ENCODE data around the gene EGR1.

The EGR1 gene

DNA sequence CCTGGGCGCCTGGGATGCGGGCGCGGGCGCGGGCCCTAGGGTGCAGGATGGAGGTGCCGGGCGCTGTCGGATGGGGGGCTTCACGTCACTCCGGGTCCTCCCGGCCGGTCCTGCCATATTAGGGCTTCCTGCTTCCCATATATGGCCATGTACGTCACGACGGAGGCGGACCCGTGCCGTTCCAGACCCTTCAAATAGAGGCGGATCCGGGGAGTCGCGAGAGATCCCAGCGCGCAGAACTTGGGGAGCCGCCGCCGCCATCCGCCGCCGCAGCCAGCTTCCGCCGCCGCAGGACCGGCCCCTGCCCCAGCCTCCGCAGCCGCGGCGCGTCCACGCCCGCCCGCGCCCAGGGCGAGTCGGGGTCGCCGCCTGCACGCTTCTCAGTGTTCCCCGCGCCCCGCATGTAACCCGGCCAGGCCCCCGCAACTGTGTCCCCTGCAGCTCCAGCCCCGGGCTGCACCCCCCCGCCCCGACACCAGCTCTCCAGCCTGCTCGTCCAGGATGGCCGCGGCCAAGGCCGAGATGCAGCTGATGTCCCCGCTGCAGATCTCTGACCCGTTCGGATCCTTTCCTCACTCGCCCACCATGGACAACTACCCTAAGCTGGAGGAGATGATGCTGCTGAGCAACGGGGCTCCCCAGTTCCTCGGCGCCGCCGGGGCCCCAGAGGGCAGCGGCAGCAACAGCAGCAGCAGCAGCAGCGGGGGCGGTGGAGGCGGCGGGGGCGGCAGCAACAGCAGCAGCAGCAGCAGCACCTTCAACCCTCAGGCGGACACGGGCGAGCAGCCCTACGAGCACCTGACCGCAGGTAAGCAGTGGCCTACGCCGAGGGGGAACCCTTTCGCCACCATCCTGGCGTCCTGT lies at the start of gene EGR1:
EGR1 (plus strand) TSS at position 219 of the 864 bp plus-strand sequence; CDS start at position 502, 283 bp downstream.
- WGBS (ENCODE audit: insufficient coverage, insufficient read length), result no CpG with 5 or more reads among the region's 85 CpGs
- no peaks in the 10 kb centered on the region; the same call in 1 of the 2 replicates for H3K4me1 ChIP-seq (ENCODE audit: control insufficient read depth, insufficient read depth, low read length)
- no peak within 1 kb of the TSS for H3K27ac ChIP-seq (ENCODE audit: low read length)
- H3K27me3 ChIP-seq (ENCODE audit: control insufficient read depth, insufficient read depth, low read length), result peaks cover 2% of the 10 kb centered on the region; the same call in 1 of the 2 replicates
- peak within 1 kb of the TSS; percentile 96; the same call in 1 of the 2 replicates for H3K4me3 ChIP-seq (ENCODE audit: low read length)
- no peak for DNase-seq (ENCODE audit: low read depth, low spot score)
- peaks cover 11% of the 10 kb centered on the region; the same call in 1 of the 2 replicates for H3K36me3 ChIP-seq (ENCODE audit: control insufficient read depth, insufficient read depth, low read length)
- no peaks in the 10 kb centered on the region for H3K9me3 ChIP-seq (ENCODE audit: control insufficient read depth, insufficient read depth, low read length)

DNA sequence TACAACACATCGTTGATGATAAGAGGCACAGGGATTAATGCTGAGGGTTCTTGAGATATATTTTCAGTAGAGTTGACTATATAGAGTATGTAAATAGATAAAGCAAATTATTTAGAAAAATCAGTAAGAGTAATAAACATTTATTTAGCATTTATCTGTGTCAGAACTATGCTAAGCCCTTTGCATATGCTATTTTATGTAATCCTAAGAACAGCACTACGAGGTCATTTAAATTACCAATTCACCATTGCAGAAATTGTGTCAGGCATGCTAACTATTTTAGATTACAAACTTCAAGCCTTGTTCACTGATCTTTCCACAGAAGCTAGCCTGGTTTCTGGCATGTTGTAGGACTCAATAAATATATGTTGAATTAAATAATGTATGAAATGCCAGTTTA lies 46.8 kb upstream of the EGR1 start:
- H3K4me1 ChIP-seq (ENCODE audit: control insufficient read depth, insufficient read depth, low read length), result no peaks in the 10 kb centered on the region
- no peak for DNase-seq (ENCODE audit: low read depth, low spot score)
- no peaks in the 10 kb centered on the region for H3K27me3 ChIP-seq (ENCODE audit: control insufficient read depth, insufficient read depth, low read length)
- H3K9me3 ChIP-seq (ENCODE audit: control insufficient read depth, insufficient read depth, low read length), result no peaks in the 10 kb centered on the region
- peaks cover 11% of the 10 kb centered on the region; the same call in 1 of the 2 replicates for H3K36me3 ChIP-seq (ENCODE audit: control insufficient read depth, insufficient read depth, low read length)
- no peak overlapping the region for H3K27ac ChIP-seq (ENCODE audit: low read length)
- no CpG with 5 or more reads among the region's 2 CpGs for WGBS (ENCODE audit: insufficient coverage, insufficient read length)
- no peak overlapping the region for H3K4me3 ChIP-seq (ENCODE audit: low read length)

DNA sequence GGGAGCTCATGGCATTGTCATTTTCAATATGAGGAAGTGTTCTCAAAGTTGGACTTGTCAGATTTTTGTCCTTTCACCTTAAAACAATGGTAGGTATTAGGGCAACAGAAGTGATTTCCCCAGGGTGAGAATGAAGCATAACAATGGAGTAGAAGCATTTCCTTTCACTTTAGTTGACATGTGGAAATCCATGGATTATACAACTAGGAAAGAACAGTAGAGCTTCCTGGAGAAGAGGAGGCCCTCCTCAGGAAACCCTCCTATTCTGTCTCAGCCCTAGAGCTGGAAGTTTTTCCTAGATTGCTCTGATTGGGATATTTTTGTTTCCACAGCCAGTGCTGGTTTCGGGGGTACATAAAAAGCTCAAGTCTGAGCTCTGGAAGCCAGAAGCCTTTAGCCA lies 40.2 kb upstream of the EGR1 start:
- Histone ChIP-seq H3K36me3 (ENCODE audit: control insufficient read depth, insufficient read depth, low read length) (peaks cover 13% of the 10 kb centered on the region; the same call in 1 of the 2 replicates), H3K4me3 (ENCODE audit: low read length) (no peak overlapping the region), H3K27me3 (ENCODE audit: control insufficient read depth, insufficient read depth, low read length) (no peaks in the 10 kb centered on the region), H3K27ac (ENCODE audit: low read length) (no peak overlapping the region), H3K9me3 (ENCODE audit: control insufficient read depth, insufficient read depth, low read length) (no peaks in the 10 kb centered on the region), H3K4me1 (ENCODE audit: control insufficient read depth, insufficient read depth, low read length) (no peaks in the 10 kb centered on the region)
- WGBS (ENCODE audit: insufficient coverage, insufficient read length), result no CpG with 5 or more reads among the region's 1 CpG
- no peak for DNase-seq (ENCODE audit: low read depth, low spot score)

DNA sequence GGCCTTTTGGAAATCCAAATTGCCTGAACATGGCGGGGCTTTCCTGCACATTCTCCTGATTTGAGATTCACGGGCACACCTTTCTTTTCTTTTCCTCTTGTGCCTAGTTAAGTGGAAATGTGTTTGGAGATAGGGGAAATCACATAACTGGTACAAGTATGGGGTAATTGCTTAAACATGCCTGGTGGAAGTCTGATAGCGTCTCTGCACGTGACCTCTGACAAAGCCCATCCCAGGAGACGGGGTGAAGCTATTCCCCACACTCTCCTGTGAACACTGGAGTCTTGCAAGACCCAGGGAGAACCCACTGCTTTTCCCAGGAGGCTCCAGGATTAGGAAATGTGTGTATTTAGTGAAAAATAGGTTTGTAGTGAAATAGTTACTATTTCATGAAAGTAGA lies 29.3 kb upstream of the EGR1 start:
- Histone ChIP-seq H3K4me3 (ENCODE audit: low read length) (no peak overlapping the region), H3K4me1 (ENCODE audit: control insufficient read depth, insufficient read depth, low read length) (peaks cover 6% of the 10 kb centered on the region; the same call in 1 of the 2 replicates), H3K36me3 (ENCODE audit: control insufficient read depth, insufficient read depth, low read length) (peaks cover 16% of the 10 kb centered on the region; the same call in 1 of the 2 replicates), H3K27me3 (ENCODE audit: control insufficient read depth, insufficient read depth, low read length) (no peaks in the 10 kb centered on the region), H3K27ac (ENCODE audit: low read length) (no peak overlapping the region), H3K9me3 (ENCODE audit: control insufficient read depth, insufficient read depth, low read length) (no peaks in the 10 kb centered on the region)
- no CpG with 5 or more reads among the region's 5 CpGs for WGBS (ENCODE audit: insufficient coverage, insufficient read length)
- no peak for DNase-seq (ENCODE audit: low read depth, low spot score)

DNA sequence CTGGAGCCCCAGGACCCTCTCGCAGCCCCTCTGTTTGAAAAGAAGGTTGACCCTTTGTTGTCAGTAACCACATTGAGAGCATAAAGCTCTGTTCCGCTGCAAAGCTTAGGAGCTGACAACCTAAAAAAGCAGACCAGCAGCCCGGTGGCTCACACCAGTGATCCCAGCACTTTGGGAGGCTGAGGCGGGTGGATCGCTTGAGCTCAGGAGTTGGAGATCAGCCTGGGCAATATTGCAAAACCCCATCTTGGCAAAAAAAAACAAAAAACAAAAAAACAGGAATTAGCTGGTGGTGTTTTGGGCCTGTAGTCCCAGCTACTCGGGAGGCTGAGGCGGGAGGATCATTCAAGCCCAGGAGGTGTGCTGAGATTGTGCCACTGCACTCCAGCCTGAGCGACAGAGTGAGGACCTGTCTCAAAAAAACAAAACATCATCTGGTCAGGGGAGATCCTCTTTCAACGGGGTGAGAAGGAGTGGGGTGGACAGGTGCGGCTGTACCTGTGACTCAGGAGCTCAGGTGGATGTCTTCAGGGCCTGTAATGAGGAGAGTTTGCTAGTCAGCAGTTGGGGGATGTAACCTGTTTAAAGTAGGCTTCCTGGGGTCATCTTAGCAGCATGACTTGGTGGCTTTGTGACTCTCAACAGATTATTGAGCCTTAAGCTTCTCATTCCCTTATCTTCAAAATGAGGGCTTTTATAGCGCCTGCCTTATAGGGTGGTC lies 27.1 kb upstream of the EGR1 start:
- no peak for DNase-seq (ENCODE audit: low read depth, low spot score)

DNA sequence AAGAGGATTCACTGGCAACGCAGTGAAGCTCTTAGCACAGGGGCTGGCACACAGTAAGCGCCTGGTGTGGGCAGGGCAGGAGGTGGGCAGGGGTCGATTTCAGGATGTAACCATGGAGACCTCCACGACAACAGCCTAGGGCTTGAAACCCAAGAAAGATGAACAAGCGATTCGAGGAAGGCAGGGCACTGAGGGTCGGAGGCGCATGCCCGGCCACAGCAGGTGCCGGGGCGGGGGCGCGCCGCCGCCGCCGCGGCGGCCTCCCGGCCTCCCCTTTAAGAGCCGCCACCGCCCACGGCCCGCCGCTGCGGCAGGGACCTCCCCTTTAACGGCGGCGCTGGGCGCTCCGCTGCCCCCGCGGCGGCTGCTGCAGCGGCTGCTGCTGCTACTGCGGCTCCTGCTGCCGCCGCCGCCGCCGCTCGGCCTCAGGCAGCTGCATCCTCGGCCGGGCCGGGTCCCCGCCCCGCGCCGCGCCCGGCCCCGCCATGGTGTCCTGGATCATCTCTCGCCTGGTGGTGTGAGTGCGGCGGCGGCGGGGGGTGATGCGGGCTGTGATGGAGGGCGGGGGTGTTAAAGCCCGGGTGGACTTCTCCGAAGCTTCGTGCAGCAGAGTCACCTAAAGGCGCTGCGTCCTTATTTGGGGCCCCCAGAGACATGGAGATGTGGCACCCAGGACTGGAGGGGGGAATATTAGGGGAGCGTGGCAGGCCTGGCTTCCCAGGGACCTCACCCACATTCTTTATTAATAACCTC lies 26.4 kb upstream of the EGR1 start, which contains the start of gene REEP2:
REEP2 (plus strand) TSS at position 334 of the 753 bp plus-strand sequence; CDS start at position 486, 152 bp downstream.
- no peaks in the 10 kb centered on the region for H3K27me3 ChIP-seq (ENCODE audit: control insufficient read depth, insufficient read depth, low read length)
- no peaks in the 10 kb centered on the region for H3K9me3 ChIP-seq (ENCODE audit: control insufficient read depth, insufficient read depth, low read length)
- H3K27ac ChIP-seq (ENCODE audit: low read length), result no peak within 1 kb of the TSS
- no CpG with 5 or more reads among the region's 65 CpGs for WGBS (ENCODE audit: insufficient coverage, insufficient read length)
- peak within 1 kb of the TSS; percentile 66; the same call in 1 of the 2 replicates for H3K4me3 ChIP-seq (ENCODE audit: low read length)
- peaks cover 10% of the 10 kb centered on the region; the same call in 1 of the 2 replicates for H3K36me3 ChIP-seq (ENCODE audit: control insufficient read depth, insufficient read depth, low read length)
- DNase-seq (ENCODE audit: low read depth, low spot score), result no peak
- H3K4me1 ChIP-seq (ENCODE audit: control insufficient read depth, insufficient read depth, low read length), result peaks cover 6% of the 10 kb centered on the region; the same call in 1 of the 2 replicates

More for the DNA sequence above, 27.1 kb upstream of the EGR1 start:
- WGBS (ENCODE audit: insufficient coverage, insufficient read length), result no CpG with 5 or more reads among the region's 11 CpGs
- no peaks in the 10 kb centered on the region for H3K9me3 ChIP-seq (ENCODE audit: control insufficient read depth, insufficient read depth, low read length)
- H3K27ac ChIP-seq (ENCODE audit: low read length), result no peak overlapping the region
- H3K36me3 ChIP-seq (ENCODE audit: control insufficient read depth, insufficient read depth, low read length), result peaks cover 10% of the 10 kb centered on the region; the same call in 1 of the 2 replicates
- peaks cover 6% of the 10 kb centered on the region; the same call in 1 of the 2 replicates for H3K4me1 ChIP-seq (ENCODE audit: control insufficient read depth, insufficient read depth, low read length)
- H3K4me3 ChIP-seq (ENCODE audit: low read length), result peak overlapping the region; percentile 66; the same call in 1 of the 2 replicates
- H3K27me3 ChIP-seq (ENCODE audit: control insufficient read depth, insufficient read depth, low read length), result no peaks in the 10 kb centered on the region

DNA sequence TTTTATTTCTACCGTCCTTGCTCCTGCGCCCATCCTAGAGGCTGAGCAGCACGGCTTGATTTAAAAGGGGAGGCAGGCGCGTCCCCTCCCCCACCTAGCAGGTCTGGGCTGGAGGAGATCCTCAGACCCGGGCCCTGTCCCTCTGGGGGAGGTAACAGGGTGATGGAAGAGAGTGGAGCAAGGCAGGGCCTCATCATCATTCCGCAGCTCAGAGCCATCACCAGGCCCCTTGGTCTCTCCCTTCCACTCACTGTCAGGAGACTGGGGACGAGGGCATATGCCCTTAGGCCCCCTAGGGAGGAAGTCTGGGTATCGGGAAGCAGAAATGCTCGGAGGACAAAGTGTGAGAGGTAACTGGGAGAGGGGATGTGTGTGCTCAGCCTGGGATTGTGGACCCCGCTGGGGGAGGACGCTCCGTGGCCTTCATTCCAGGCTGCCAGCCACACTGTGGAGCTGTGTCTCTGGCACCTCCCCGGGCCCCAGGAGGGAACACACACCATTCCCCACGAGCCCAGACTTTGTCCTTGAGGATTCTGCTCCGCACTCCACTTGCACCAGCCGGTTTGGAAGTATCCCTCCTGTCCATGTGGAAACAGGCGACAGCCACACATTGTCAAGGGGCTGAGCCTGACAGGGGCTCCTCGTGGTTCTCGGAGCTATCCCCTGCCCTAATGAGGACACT lies 25.7 kb upstream of the EGR1 start:
- Histone ChIP-seq H3K4me3 (ENCODE audit: low read length) (peak overlapping the region; percentile 66; the same call in 1 of the 2 replicates), H3K9me3 (ENCODE audit: control insufficient read depth, insufficient read depth, low read length) (no peaks in the 10 kb centered on the region), H3K27me3 (ENCODE audit: control insufficient read depth, insufficient read depth, low read length) (no peaks in the 10 kb centered on the region), H3K36me3 (ENCODE audit: control insufficient read depth, insufficient read depth, low read length) (peaks cover 12% of the 10 kb centered on the region; the same call in 1 of the 2 replicates), H3K27ac (ENCODE audit: low read length) (no peak overlapping the region), H3K4me1 (ENCODE audit: control insufficient read depth, insufficient read depth, low read length) (peaks cover 6% of the 10 kb centered on the region; the same call in 1 of the 2 replicates)
- WGBS (ENCODE audit: insufficient coverage, insufficient read length), result no CpG with 5 or more reads among the region's 20 CpGs
- DNase-seq (ENCODE audit: low read depth, low spot score), result no peak

DNA sequence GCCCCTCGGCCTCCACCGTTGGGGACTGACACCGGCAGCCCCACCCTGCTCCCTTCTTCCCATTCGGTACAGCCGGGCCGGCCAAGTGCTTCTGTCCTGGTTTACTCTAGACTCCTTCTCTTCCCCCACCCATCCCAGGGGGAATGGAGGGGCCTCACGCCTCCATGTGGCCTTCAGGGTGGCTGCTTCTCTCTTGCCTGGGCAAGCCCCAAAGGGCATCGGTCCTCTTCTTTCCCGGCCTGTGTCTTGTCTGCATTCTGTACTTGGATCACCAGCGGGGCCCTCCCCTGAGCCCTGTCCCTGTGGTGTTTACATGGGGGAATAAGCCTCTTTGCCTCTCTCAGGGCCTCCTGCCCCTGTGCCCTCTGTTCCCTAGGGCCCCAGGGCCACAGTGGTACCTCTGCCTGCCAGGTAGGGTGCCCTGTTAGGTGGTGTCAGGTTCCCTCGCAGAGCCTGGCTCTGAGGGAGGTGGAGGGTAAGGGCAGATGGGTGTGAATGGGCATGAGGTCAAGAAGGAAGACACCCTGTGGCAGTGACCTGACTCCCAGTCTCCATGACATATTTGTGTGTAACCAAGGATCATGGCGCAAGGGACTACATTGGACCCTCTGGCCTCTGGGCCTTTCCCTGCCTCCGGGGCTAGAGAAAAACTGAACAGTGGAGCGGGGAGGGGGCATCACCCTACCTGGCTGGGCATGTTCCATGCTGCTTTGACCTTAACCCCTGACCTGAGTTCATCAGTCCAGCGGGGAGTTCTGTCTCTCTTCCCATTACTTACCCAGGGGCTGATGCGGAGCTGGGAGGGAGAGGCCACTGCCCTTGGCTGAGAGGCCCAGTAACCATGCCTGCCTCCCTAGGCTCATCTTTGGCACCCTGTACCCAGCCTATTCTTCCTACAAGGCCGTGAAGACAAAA lies 24.9 kb upstream of the EGR1 start:
- H3K4me1 ChIP-seq (ENCODE audit: control insufficient read depth, insufficient read depth, low read length), result peaks cover 6% of the 10 kb centered on the region; the same call in 1 of the 2 replicates
- H3K9me3 ChIP-seq (ENCODE audit: control insufficient read depth, insufficient read depth, low read length), result no peaks in the 10 kb centered on the region
- H3K27ac ChIP-seq (ENCODE audit: low read length), result no peak overlapping the region
- H3K27me3 ChIP-seq (ENCODE audit: control insufficient read depth, insufficient read depth, low read length), result no peaks in the 10 kb centered on the region
- no peak for DNase-seq (ENCODE audit: low read depth, low spot score)
- WGBS (ENCODE audit: insufficient coverage, insufficient read length), result no CpG with 5 or more reads among the region's 17 CpGs
- H3K36me3 ChIP-seq (ENCODE audit: control insufficient read depth, insufficient read depth, low read length), result peaks cover 9% of the 10 kb centered on the region; the same call in 1 of the 2 replicates
- H3K4me3 ChIP-seq (ENCODE audit: low read length), result no peak overlapping the region

DNA sequence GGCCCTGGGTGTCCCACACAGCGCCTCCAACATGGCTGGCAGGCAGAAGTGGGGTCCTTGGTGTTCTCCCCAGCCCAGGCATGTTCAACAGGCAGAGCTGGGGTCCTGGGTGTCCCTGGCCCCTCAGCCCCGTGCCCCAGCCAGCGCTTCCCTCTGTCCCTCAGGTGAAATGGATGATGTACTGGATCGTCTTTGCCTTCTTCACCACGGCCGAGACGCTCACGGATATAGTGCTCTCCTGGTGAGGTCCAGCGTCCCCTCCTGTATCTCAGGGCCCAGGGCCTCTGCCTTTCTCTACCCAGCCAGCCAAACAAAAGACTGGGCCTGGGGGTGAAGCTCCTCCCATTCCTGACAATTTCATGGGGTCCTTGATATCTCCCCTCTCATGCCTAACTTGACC lies 24.1 kb upstream of the EGR1 start:
- H3K27me3 ChIP-seq (ENCODE audit: control insufficient read depth, insufficient read depth, low read length), result no peaks in the 10 kb centered on the region
- WGBS (ENCODE audit: insufficient coverage, insufficient read length), result no CpG with 5 or more reads among the region's 9 CpGs
- H3K4me3 ChIP-seq (ENCODE audit: low read length), result no peak overlapping the region
- no peaks in the 10 kb centered on the region for H3K9me3 ChIP-seq (ENCODE audit: control insufficient read depth, insufficient read depth, low read length)
- peaks cover 6% of the 10 kb centered on the region; the same call in 1 of the 2 replicates for H3K4me1 ChIP-seq (ENCODE audit: control insufficient read depth, insufficient read depth, low read length)
- no peak overlapping the region for H3K27ac ChIP-seq (ENCODE audit: low read length)
- peaks cover 2% of the 10 kb centered on the region; the same call in 1 of the 2 replicates for H3K36me3 ChIP-seq (ENCODE audit: control insufficient read depth, insufficient read depth, low read length)
- no peak for DNase-seq (ENCODE audit: low read depth, low spot score)
